Endothelial cell of umbilical vein (primary cell): Measurements from ENCODE around the gene PTPN2. TPM values are rescaled to one million over a fixed set of nuclear protein-coding genes. Genes with fewer than 3 reads are reported as not detected.

Experiments used
- BruUV-seq: library from RNA; stranded (reverse); fragments of 400-500 nt; replicated peaks from 2 replicates; lab custom pipeline; 2021; lab: Mats Ljungman, UMichigan
- CTCF ChIA-PET: fragments of 300-600, 350-600 bp; sonication (Branson Sonifier 250); formaldehyde crosslinking; loops from one replicate; lab custom pipeline; 2021; ENCODE audit warnings: antibody characterized with exemption, inconsistent platforms; lab: Charles Lee
- POLR2A ChIA-PET: fragments of 300-600, 350-600 bp; sonication (Branson Sonifier 250); formaldehyde crosslinking; loops from one replicate; lab custom pipeline; 2021; ENCODE audit warnings: antibody characterized with exemption, inconsistent platforms; lab: Charles Lee
- DNase-seq: peaks from one replicate; pipeline ENCODE4 v3.0.0-alpha.2; 2011; ENCODE audit warnings: low read depth, low spot score
- FAIRE-seq: peaks from 2 replicates; lab custom pipeline; 2011; peaks lifted over from hg19 to GRCh38; lab: Jason Lieb, UNC
- H2AFZ ChIP-seq: 2 replicates; pipeline ENCODE4 v1.6.0; 2012; ENCODE audit warnings: low read depth, low read length, control low read depth, inconsistent platforms
- H3K27ac ChIP-seq: 2 replicates; pipeline ENCODE4 v1.5.1; 2011; ENCODE audit warnings: low read depth, mild to moderate bottlenecking, control low read depth, low read length, moderate library complexity; ENCODE audit not compliant: insufficient read depth
- H3K27me3 ChIP-seq, 2 experiments: 2 replicates each; pipeline versions ENCODE4 v1.6.0 to v1.6.1; 2011; ENCODE audit warnings: low read length in 2 of 2, mixed read lengths in 1 of 2; ENCODE audit not compliant: control insufficient read depth in 2 of 2, insufficient read depth in 2 of 2
- H3K36me3 ChIP-seq, 2 experiments: 2 replicates in 1 of 2; 3 replicates in 1 of 2; pipeline ENCODE4 v1.5.1; 2011; ENCODE audit warnings: low read length in 2 of 2, mild to moderate bottlenecking in 1 of 2, moderate library complexity in 1 of 2; ENCODE audit not compliant: control insufficient read depth in 2 of 2, insufficient read depth in 2 of 2; ENCODE audit errors: extremely low read depth in 1 of 2
- H3K4me1 ChIP-seq: 3 replicates; pipeline ENCODE4 v1.5.1; 2011; ENCODE audit warnings: mild to moderate bottlenecking, low read length; ENCODE audit not compliant: control insufficient read depth, insufficient read depth; ENCODE audit errors: extremely low read depth
- H3K4me2 ChIP-seq: 2 replicates; pipeline ENCODE4 v1.6.1; 2011; ENCODE audit warnings: low read length, control low read depth, mixed read lengths; ENCODE audit not compliant: insufficient read depth
- H3K4me3 ChIP-seq, 3 experiments: fragments of 200-600 bp in 1 of 3; sonication (generic), shearing (Covaris generic) in 1 of 3; replicated peaks in 1 of 3; 2 replicates each; pipeline ENCODE4 v1.5.1; 2011 to 2016; ENCODE audit warnings: control low read depth in 3 of 3, low read length in 3 of 3, mild to moderate bottlenecking in 2 of 3, inconsistent platforms in 1 of 3, low read depth in 1 of 3, moderate library complexity in 1 of 3; ENCODE audit not compliant: insufficient read depth in 1 of 3
- H3K79me2 ChIP-seq: 2 replicates; pipeline ENCODE4 v1.6.0; 2012; ENCODE audit warnings: low read length, inconsistent platforms; ENCODE audit not compliant: control insufficient read depth, insufficient read depth
- H3K9ac ChIP-seq: replicated peaks from 2 replicates; pipeline ENCODE3; 2011; ENCODE audit warnings: low read length, control low read depth; ENCODE audit not compliant: insufficient read depth; ENCODE audit errors: extremely low read depth
- H3K9me1 ChIP-seq: replicated peaks from 3 replicates; pipeline ENCODE4 v1.6.0; 2011; ENCODE audit warnings: mild to moderate bottlenecking, low read length; ENCODE audit not compliant: control insufficient read depth, insufficient read depth; ENCODE audit errors: extremely low read depth
- H3K9me3 ChIP-seq: replicated peaks from 2 replicates; pipeline ENCODE4 v1.5.1; 2012; ENCODE audit warnings: low read length, inconsistent platforms; ENCODE audit not compliant: control insufficient read depth, insufficient read depth
- H4K20me1 ChIP-seq: replicated peaks from 2 replicates; pipeline ENCODE3; 2011; ENCODE audit warnings: mild to moderate bottlenecking, low read length; ENCODE audit not compliant: control insufficient read depth, insufficient read depth; ENCODE audit errors: extremely low read depth
- CTCF ChIP-seq, 2 donors: IDR thresholded peaks; 1 replicate in 1 of 2; 2 replicates in 1 of 2; pipeline ENCODE4 v1.5.1; 2011; ENCODE audit warnings: low read length in 2 of 2, mild to moderate bottlenecking in 2 of 2, moderate library complexity in 2 of 2, control low read depth in 1 of 2, inconsistent platforms in 1 of 2, low read depth in 1 of 2; ENCODE audit not compliant: insufficient read depth in 1 of 2; ENCODE audit errors: extremely low read depth in 1 of 2
- EZH2 ChIP-seq: IDR thresholded peaks from 2 replicates; pipeline ENCODE4 v1.6.1; 2012; ENCODE audit warnings: borderline replicate concordance, low read depth, mild to moderate bottlenecking, moderate library complexity, low read length, inconsistent platforms; ENCODE audit not compliant: severe bottlenecking
- FOS ChIP-seq: IDR thresholded peaks from 2 replicates; pipeline ENCODE4 v1.6.1; 2011; ENCODE audit warnings: mild to moderate bottlenecking, low read length, moderate library complexity, borderline replicate concordance; ENCODE audit not compliant: insufficient read depth
- GATA2 ChIP-seq: IDR thresholded peaks from 2 replicates; pipeline ENCODE4 v1.7.0; 2011; ENCODE audit warnings: low read depth, mild to moderate bottlenecking, moderate library complexity, mixed read lengths, low read length; ENCODE audit not compliant: insufficient read length, insufficient read depth
- JUN ChIP-seq: IDR thresholded peaks from 2 replicates; pipeline ENCODE4 v1.6.1; 2011; ENCODE audit warnings: borderline replicate concordance, low read depth; ENCODE audit not compliant: insufficient read length, insufficient read depth
- MYC ChIP-seq: IDR thresholded peaks from one replicate; pipeline ENCODE4 v1.6.1; 2011; ENCODE audit warnings: mild to moderate bottlenecking, low read depth, low read length
- POLR2A ChIP-seq: IDR thresholded peaks from 2 replicates; pipeline ENCODE4 v1.6.1; 2012; ENCODE audit warnings: low read depth, mild to moderate bottlenecking, control low read depth, low read length
- POLR2AphosphoS5 ChIP-seq: IDR thresholded peaks from 2 replicates; pipeline ENCODE4 v1.6.1; 2012; ENCODE audit warnings: low read depth, mild to moderate bottlenecking, control low read depth, low read length, moderate library complexity; ENCODE audit not compliant: insufficient read depth
- dilution Hi-C: fragments of 300-500 bp; cut with MboI; formaldehyde crosslinking; loops from one replicate; pipeline ENCODE4 v1.15.0; 2019; ENCODE audit warnings: low sequenced_read_pairs; ENCODE audit not compliant: extremely low pct_ligation_motif_present
- intact Hi-C: fragments of 100-400 bp; cut with micrococcal nuclease; formaldehyde crosslinking; loops from one replicate; pipeline ENCODE4 v1.10.0; 2022
- polyA plus RNA-seq, 4 experiments: library from polyadenylated mRNA; depleted of rRNA in 3 of 4; stranded (reverse) in 3 of 4; unstranded in 1 of 4; fragments of >200 nt; gene quantifications; 2 replicates each; pipeline versions ENCODE4 v1.2.1 to v1.2.3, GENCODE V29; 2011 to 2012; ENCODE audit warnings: missing spikeins in 1 of 4
- total RNA-seq: library from RNA; stranded (reverse); gene quantifications from 2 replicates; pipeline ENCODE4 v1.2.3, GENCODE V29; 2021
- TF ChIP-seq, protein P1 (sequence below): IDR thresholded peaks from 2 replicates; pipeline ENCODE4 v1.6.1; 2011; ENCODE audit not compliant: insufficient read depth, insufficient read length

The PTPN2 gene
- total and polyA plus RNA-seq, 2 donors (not counting 3 experiments of a cell fraction or from before 2014, with no cell fraction given) = 8.2 to 20.9 TPM

GRCh38 chr18:12838178-12838634, 45.8 kb downstream of the PTPN2 start:
- DNase-seq (no peak), FAIRE-seq (no peak)
- TF ChIP-seq MYC (no peak), CTCF (IDR thresholded peaks at IDR 0.05; ENCODE audit: extremely low read depth in 1 of 2, insufficient read depth in 1 of 2, low read depth in 1 of 2, low read length in 2 of 2) (no peak), POLR2AphosphoS5 (no peak), GATA2 (no peak), EZH2 (no peak), FOS (no peak), POLR2A (no peak), JUN (no peak)
- TF ChIP-seq, protein P1, sequence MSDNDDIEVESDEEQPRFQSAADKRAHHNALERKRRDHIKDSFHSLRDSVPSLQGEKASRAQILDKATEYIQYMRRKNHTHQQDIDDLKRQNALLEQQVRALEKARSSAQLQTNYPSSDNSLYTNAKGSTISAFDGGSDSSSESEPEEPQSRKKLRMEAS = no peak
- Histone ChIP-seq H3K27ac (no peak overlapping the region), H3K4me3 (no peak overlapping the region), H3K36me3 (peaks cover 2 to 3% of the 10 kb centered on the region in 2 experiments), H3K9me3 (no peaks in the 10 kb centered on the region), H3K4me2 (no peak overlapping the region), H3K27me3 (no peaks in the 10 kb centered on the region), H3K9me1 (no peaks in the 10 kb centered on the region), H4K20me1 (no peaks in the 10 kb centered on the region), H3K79me2 (peaks cover 9% of the 10 kb centered on the region), H2AFZ (no peak overlapping the region), H3K9ac (no peak overlapping the region), H3K4me1 (no peaks in the 10 kb centered on the region)
- dilution Hi-C loops (no loop called here), intact Hi-C loops (no loop called here)
- BruUV-seq = no TSS peak
- ChIA-PET CTCF (no interaction called here), POLR2A (no interaction called here)
